ENCODE data around the gene HRH1. TPM values are rescaled to one million over a fixed set of nuclear protein-coding genes. Genes with fewer than 3 reads are reported as not detected.

Gene HRH1
- total and polyA plus RNA-seq, 2 donors (not counting 3 experiments of a cell fraction or from before 2014, with no cell fraction given), result 16.2 to 21.2 TPM

- intact Hi-C loops (cut with micrococcal nuclease), result loop anchor here (1.0 to 5.0 kb wide), 10 partner anchors 26 to 615 kb away; no protein-coding TSS in a partner anchor
- H3K9ac ChIP-seq (replicated peaks; ENCODE audit: extremely low read depth, insufficient read depth, low read length), result peak overlapping the region; percentile 64
These were observed 1.2 kb downstream of the HRH1 start for GRCh38 chr3:11155341-11156025.

More at GRCh38 chr3:11155341-11156025, 1.2 kb downstream of the HRH1 start:
- Histone ChIP-seq H3K27me3 (ENCODE audit: control insufficient read depth in 2 of 2, insufficient read depth in 2 of 2, low read length in 2 of 2) (no peaks in the 10 kb centered on the region), H3K36me3 (ENCODE audit: control insufficient read depth in 2 of 2, extremely low read depth in 1 of 2, insufficient read depth in 2 of 2, low read length in 2 of 2) (no peaks in the 10 kb centered on the region), H3K4me3 (replicated peaks in 1 of 3; ENCODE audit: insufficient read depth in 1 of 3, low read depth in 1 of 3, low read length in 3 of 3) (peak overlapping the region; percentile 53 to 79 (median 78)), H3K79me2 (ENCODE audit: control insufficient read depth, insufficient read depth, low read length) (peaks cover 32% of the 10 kb centered on the region), H3K4me1 (ENCODE audit: control insufficient read depth, extremely low read depth, insufficient read depth, low read length) (peaks cover 13% of the 10 kb centered on the region), H3K9me3 (replicated peaks; ENCODE audit: control insufficient read depth, insufficient read depth, low read length) (no peaks in the 10 kb centered on the region), H3K4me2 (ENCODE audit: insufficient read depth, low read length) (peak overlapping the region; percentile 84), H3K9me1 (replicated peaks; ENCODE audit: control insufficient read depth, extremely low read depth, insufficient read depth, low read length) (no peaks in the 10 kb centered on the region), H4K20me1 (replicated peaks; ENCODE audit: control insufficient read depth, extremely low read depth, insufficient read depth, low read length) (no peaks in the 10 kb centered on the region), H2AFZ (ENCODE audit: low read depth, low read length) (peak overlapping the region; percentile 64), H3K27ac (ENCODE audit: insufficient read depth, low read depth, low read length) (peak overlapping the region; percentile 62)
- ChIA-PET CTCF (interaction anchor here (0.5 to 5.6 kb wide), 43 partner anchors 11 to 483 kb away, joined by 3 to 96 read pairs (median 4); partner anchors contain the start of gene ATG7), POLR2A (interaction anchor here (0.8 to 1.0 kb wide), 3 partner anchors 40 to 179 kb away, joined by 3 read pairs; no protein-coding TSS in a partner anchor)
- TF ChIP-seq CTCF (IDR thresholded peaks at IDR 0.05; ENCODE audit: extremely low read depth in 1 of 2, insufficient read depth in 1 of 2, low read depth in 1 of 2, low read length in 2 of 2) (peak; percentile 65 to 86), MAX (IDR thresholded peaks at IDR 0.05; ENCODE audit: insufficient read depth, insufficient read length) (no peak), MYC (IDR thresholded peaks at IDR 0.05; ENCODE audit: low read depth, low read length) (no peak)
- dilution Hi-C loops (cut with MboI; ENCODE audit: extremely low pct_ligation_motif_present, low sequenced_read_pairs), result no loop called here
- FAIRE-seq (peak; percentile 92), DNase-seq (ENCODE audit: low read depth, low spot score) (peak; percentile 84)
- BruUV-seq (replicated peaks), result no TSS peak
